Measurements from ENCODE around the gene IKBKG. TPM values are rescaled to one million over a fixed set of nuclear protein-coding genes. Genes with fewer than 3 reads are reported as not detected.
A peak's percentile ranks its signal among the peaks of the same experiment; 100 is the strongest.

The IKBKG gene
- total and polyA plus RNA-seq, 2 of the 13 experiments (the other 11 are each of a cell fraction or from before 2014, with no cell fraction given): 30.6 to 44.3 TPM

DNA sequence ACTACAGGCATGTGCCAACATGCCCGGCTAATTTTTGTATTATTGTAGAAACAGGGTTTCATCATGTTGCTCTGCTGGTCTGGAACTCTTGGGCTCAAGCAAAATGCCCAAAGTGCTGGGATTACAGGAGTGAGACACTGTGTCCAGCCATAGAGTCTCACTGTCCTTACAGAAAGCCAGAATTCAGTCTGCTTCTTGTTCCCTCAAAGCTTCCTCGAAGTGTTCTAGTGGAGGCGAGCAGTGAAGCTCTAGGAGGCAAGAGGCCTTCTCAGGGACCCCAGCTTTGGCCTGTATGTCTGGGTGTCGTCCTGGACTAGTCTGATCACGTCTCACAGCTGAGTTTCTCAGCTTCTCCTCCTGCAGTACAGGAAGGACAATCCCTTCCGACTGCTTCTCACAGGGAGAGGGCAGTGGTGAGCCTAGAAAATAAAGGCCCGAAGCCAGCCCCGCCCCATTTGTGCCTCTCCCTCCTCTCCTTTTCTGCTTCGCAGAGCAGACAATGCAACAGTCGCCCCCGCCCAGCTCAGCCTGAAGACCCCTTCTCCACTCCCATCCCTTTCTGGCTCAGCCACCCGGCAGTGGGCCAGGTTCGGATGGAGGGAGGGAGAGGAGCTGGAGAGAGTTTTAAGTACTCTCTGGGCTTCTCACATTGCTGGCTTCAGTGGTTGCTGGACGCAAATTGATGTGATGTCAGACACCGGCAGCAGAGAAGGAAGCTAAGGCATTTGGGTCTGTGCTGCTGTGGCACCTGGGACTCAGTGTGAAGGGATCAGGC lies 20.3 kb upstream of the IKBKG start (continued):
- TF ChIP-seq, protein P1, sequence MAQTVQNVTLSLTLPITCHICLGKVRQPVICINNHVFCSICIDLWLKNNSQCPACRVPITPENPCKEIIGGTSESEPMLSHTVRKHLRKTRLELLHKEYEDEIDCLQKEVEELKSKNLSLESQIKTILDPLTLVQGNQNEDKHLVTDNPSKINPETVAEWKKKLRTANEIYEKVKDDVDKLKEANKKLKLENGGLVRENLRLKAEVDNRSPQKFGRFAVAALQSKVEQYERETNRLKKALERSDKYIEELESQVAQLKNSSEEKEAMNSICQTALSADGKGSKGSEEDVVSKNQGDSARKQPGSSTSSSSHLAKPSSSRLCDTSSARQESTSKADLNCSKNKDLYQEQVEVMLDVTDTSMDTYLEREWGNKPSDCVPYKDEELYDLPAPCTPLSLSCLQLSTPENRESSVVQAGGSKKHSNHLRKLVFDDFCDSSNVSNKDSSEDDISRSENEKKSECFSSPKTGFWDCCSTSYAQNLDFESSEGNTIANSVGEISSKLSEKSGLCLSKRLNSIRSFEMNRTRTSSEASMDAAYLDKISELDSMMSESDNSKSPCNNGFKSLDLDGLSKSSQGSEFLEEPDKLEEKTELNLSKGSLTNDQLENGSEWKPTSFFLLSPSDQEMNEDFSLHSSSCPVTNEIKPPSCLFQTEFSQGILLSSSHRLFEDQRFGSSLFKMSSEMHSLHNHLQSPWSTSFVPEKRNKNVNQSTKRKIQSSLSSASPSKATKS (CRISPR knock-in tag; IDR thresholded peaks at IDR 0.05): no peak
- TF ChIP-seq, protein P2, sequence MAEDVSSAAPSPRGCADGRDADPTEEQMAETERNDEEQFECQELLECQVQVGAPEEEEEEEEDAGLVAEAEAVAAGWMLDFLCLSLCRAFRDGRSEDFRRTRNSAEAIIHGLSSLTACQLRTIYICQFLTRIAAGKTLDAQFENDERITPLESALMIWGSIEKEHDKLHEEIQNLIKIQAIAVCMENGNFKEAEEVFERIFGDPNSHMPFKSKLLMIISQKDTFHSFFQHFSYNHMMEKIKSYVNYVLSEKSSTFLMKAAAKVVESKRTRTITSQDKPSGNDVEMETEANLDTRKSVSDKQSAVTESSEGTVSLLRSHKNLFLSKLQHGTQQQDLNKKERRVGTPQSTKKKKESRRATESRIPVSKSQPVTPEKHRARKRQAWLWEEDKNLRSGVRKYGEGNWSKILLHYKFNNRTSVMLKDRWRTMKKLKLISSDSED (CRISPR knock-in tag; IDR thresholded peaks at IDR 0.05): no peak
- TF ChIP-seq ZNF605 (CRISPR knock-in tag; IDR thresholded peaks at IDR 0.05): 0 out of 2 replicates have a peak, but pooled peaks have one; percentile 27
- TF ChIP-seq ZFP36L2 (CRISPR knock-in tag; IDR thresholded peaks at IDR 0.05): no peak
- TF ChIP-seq, protein P3, sequence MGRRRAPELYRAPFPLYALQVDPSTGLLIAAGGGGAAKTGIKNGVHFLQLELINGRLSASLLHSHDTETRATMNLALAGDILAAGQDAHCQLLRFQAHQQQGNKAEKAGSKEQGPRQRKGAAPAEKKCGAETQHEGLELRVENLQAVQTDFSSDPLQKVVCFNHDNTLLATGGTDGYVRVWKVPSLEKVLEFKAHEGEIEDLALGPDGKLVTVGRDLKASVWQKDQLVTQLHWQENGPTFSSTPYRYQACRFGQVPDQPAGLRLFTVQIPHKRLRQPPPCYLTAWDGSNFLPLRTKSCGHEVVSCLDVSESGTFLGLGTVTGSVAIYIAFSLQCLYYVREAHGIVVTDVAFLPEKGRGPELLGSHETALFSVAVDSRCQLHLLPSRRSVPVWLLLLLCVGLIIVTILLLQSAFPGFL (CRISPR knock-in tag; IDR thresholded peaks at IDR 0.05): no peak
- TF ChIP-seq PRMT3 (CRISPR knock-in tag; IDR thresholded peaks at IDR 0.05; ENCODE audit: borderline replicate concordance, low read depth): no peak
- TF ChIP-seq, protein P4, sequence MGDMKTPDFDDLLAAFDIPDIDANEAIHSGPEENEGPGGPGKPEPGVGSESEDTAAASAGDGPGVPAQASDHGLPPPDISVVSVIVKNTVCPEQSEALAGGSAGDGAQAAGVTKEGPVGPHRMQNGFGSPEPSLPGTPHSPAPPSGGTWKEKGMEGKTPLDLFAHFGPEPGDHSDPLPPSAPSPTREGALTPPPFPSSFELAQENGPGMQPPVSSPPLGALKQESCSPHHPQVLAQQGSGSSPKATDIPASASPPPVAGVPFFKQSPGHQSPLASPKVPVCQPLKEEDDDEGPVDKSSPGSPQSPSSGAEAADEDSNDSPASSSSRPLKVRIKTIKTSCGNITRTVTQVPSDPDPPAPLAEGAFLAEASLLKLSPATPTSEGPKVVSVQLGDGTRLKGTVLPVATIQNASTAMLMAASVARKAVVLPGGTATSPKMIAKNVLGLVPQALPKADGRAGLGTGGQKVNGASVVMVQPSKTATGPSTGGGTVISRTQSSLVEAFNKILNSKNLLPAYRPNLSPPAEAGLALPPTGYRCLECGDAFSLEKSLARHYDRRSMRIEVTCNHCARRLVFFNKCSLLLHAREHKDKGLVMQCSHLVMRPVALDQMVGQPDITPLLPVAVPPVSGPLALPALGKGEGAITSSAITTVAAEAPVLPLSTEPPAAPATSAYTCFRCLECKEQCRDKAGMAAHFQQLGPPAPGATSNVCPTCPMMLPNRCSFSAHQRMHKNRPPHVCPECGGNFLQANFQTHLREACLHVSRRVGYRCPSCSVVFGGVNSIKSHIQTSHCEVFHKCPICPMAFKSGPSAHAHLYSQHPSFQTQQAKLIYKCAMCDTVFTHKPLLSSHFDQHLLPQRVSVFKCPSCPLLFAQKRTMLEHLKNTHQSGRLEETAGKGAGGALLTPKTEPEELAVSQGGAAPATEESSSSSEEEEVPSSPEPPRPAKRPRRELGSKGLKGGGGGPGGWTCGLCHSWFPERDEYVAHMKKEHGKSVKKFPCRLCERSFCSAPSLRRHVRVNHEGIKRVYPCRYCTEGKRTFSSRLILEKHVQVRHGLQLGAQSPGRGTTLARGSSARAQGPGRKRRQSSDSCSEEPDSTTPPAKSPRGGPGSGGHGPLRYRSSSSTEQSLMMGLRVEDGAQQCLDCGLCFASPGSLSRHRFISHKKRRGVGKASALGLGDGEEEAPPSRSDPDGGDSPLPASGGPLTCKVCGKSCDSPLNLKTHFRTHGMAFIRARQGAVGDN (CRISPR knock-in tag; IDR thresholded peaks at IDR 0.05): peak; percentile 65
- TF ChIP-seq AFF4 (CRISPR knock-in tag; IDR thresholded peaks at IDR 0.05): no peak
- no peak for TF ChIP-seq HOMEZ (CRISPR knock-in tag; IDR thresholded peaks at IDR 0.05; ENCODE audit: low read depth)
- peak; percentile 33; the same call in 1 of the 2 replicates for TF ChIP-seq SSRP1 (CRISPR knock-in tag; IDR thresholded peaks at IDR 0.05)
- TF ChIP-seq HCFC1 (IDR thresholded peaks at IDR 0.05; ENCODE audit: low read depth, low read length): no peak
- TF ChIP-seq ZNF251 (CRISPR knock-in tag; IDR thresholded peaks at IDR 0.05): no peak
- no peak for TF ChIP-seq MATR3 (CRISPR knock-in tag; IDR thresholded peaks at IDR 0.05)
